HG03175 (cell line): Measurements from ENCODE around the gene KIF24.
"Not testable (repeated sequence)": the region's sequence is repeated elsewhere in the genome, so short reads cannot be mapped to it uniquely, and the experiment has no call there.

Experiments
- ATAC-seq: cut with Tn5 transposase; IDR thresholded peaks from one replicate; pipeline ENCODE4 v1.9.1; 2021; ENCODE audit warnings: mild to moderate bottlenecking, moderate library complexity; ENCODE audit not compliant: unreplicated experiment

Gene KIF24, protein sequence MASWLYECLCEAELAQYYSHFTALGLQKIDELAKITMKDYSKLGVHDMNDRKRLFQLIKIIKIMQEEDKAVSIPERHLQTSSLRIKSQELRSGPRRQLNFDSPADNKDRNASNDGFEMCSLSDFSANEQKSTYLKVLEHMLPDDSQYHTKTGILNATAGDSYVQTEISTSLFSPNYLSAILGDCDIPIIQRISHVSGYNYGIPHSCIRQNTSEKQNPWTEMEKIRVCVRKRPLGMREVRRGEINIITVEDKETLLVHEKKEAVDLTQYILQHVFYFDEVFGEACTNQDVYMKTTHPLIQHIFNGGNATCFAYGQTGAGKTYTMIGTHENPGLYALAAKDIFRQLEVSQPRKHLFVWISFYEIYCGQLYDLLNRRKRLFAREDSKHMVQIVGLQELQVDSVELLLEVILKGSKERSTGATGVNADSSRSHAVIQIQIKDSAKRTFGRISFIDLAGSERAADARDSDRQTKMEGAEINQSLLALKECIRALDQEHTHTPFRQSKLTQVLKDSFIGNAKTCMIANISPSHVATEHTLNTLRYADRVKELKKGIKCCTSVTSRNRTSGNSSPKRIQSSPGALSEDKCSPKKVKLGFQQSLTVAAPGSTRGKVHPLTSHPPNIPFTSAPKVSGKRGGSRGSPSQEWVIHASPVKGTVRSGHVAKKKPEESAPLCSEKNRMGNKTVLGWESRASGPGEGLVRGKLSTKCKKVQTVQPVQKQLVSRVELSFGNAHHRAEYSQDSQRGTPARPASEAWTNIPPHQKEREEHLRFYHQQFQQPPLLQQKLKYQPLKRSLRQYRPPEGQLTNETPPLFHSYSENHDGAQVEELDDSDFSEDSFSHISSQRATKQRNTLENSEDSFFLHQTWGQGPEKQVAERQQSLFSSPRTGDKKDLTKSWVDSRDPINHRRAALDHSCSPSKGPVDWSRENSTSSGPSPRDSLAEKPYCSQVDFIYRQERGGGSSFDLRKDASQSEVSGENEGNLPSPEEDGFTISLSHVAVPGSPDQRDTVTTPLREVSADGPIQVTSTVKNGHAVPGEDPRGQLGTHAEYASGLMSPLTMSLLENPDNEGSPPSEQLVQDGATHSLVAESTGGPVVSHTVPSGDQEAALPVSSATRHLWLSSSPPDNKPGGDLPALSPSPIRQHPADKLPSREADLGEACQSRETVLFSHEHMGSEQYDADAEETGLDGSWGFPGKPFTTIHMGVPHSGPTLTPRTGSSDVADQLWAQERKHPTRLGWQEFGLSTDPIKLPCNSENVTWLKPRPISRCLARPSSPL (N-terminal part only)

DNA sequence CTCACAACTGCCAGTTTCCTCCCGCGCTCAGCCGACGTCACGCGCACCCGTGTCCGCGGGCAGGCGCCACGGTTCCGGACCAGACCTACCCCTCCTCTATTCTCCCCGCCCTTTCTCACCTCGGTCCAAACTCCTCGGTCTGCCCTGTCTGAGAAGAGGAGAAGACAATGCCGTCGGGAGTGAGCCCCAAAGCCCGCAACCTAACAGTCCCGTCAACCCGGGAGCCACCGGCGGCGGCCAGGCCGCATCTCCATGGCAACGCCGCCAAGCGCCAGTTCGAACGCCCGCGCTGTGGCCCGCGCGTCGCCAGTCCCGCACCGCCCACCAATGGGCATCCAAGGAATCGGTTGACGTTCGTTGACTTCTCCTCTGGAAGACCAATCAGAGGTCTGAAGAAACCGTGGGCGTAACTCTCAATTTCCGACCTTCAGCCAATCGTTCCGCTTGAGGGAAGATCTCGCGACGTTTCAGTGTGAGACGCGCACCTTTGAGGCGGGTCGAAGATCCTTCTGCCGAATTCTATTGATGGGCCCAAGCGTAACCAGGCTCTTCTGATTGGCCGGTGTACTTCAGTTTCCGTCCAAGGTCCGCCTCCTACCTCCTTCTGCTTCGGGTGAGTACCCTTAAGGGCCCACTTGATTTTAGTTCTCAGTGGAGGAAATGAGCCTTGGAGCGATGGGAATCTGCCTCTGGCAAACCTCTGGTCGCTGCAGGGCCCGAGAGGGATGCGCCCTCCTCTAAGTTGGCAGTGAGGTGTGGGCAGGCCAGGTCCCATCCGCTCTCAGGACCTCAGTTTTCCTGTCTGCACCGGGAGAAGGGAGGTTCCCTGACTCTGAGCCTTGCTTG lies at the start of gene KIF24, which contains the start of gene NUDT2:
Gene KIF24 (minus strand): TSS at position 282 of the 846 bp plus-strand sequence. CDS start 17,922 bp downstream, outside the sequence.
Gene NUDT2 (plus strand): TSS at position 583 of the 846 bp plus-strand sequence. CDS start 9,471 bp downstream, outside the sequence.
- ATAC-seq, result peak; percentile 93

DNA sequence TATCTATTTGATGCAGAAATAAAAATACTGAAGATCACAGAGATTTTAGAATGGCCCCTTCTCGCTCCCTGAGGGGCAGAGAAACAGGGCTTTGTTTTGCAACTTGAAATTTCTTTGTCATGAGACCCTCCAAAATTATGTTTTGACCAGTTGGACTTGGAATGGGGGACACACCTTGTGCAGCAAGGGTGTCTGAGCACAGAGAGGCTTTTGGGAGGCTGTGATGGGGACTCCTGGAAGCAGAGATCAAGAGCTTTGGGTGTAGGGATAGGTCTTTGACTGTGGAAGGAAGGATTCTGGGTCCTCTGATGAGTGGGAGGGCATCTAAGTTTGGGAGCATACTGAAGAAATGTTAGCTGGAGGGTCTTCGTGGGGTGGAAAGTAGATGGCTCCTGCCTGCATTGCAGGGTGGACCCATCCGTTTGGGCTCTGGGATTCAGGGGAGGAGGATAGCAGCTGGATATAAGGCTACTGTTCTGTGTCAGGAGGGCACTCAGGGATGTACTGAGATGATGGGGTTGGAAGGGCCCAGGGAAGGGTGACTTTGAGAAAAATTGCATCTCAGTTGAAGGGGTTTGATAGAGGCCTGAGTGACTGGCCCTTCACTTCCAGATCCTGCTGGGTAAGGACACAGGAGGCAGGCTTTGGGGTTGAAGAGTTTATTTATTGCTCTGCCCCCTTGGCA lies 49.5 kb upstream of the KIF24 start:
- no peak for ATAC-seq

DNA sequence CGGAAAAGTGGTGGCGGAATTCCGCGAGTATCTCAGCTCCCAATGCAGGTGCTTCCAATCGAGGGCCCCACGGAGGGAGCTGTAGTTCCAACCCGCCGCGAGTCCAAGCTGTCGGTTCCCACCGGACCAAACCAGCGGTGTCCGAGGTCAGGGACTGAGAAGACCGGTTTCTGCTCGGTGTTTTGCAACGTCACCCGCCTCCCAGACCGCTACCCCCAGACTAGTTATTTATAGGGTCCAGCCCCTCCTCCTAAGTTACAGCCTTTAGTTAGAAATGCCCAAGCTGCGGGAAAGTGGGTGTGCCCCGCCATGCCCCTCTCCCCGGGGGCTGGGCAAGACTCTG lies 48.3 kb upstream of the KIF24 start:
- ATAC-seq, result no peak

DNA sequence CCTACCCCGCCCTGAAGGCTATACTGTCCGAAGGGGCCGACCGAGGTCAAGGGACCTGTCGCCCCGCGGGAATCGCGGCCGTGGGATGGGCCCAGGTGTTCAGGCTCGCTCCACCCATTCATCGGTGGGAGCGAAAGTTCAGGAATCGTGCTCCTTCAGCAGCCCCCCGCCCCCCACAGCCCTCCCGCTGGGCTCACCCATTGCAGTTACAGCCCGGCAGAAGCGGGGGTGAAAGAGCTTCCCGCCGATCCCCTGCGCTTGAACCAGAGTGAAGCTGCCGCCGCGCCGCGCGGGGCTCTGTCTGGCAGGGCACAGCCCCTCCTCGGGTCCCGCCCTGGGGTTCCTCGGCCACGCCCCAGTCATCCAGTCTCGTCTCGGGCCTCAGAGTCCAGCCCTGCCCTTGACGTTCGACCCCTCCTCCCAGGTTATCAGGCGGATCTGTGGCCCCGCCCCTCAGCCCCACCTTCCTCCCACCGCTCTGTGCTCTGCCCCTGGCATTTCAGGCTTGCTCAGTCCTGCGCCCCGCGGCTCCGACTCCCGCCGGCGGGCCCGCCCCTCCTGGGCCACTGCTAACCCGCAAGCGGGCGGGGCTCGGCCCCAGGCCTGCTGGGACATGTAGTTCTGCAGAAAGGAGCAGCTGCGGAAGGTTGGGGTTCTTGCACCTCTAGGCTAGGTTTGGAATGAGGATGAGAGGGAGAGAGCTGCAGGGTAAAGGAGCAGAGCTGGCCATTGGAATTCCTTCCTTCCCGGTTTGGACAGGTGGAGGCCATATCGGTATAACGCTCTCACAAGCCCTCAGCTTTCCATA lies 47.7 kb upstream of the KIF24 start, which contains the start of gene MYORG:
Gene MYORG (minus strand): TSS at position 303 of the 808 bp plus-strand sequence. CDS start 3,955 bp downstream, outside the sequence.
- peak; percentile 87 for ATAC-seq

DNA sequence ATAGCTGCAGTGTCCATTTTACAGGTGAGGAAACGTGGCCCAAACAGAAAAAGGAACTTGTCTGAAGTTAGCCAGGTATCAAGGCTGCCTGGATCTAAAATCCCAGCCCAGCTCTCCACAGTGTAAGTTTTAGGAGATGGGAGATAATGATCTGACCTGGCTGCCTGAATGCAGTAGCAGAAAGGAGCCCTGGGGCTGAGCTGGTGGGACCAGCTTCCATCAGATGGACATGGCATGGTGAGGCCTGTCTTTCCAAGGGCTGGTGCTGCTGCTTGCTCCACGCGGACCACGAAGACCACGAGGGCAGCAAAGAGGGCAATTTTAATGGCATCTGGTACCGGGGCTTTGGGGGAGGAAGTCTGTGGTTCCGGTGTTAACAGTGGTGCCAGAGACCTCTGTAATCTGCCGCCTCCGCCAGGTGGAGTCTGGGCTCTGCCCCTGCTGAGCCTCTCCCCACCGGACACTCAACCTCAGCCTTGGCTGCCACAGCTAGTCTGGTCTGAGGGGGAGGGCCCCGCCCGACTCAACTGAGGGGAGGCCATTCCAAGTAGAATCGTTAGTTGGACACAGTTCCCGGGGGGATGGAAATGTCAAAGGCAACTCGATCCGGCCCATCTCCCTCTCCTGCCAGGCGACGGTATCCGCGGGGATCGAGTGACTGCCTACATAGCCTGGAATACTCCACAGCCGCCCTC lies 47.0 kb upstream of the KIF24 start:
- peak; percentile 29 for ATAC-seq

DNA sequence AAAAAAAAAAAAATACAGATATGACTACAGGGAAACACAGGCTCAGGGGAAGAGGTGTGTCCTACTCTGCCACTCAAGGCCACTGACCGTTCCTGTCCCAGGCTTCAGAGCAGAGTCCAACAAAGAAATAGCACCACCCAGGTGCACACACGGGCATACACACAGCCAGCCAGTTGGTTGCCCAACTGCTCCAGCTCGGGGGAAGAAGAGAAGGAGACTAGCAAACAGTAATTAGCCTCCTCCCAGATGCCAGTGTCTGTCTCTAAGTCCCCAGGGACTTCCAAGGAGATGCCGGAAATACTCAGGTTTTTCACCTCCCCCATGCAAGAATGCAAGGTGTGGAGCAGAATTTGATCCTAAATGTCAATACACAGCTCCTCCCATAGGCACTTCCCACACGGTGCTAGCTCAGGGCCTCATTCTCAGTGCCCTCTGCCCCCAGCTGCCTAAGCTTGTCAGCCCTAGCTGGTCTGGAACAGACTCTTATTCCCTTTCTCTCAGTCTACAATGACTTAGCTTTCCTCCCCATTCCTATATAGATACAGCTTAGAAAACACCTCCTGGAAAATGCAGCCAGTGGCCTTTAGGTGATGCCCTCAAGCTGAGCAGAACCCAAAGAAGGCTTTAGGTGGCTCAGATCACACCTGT lies 46.0 kb upstream of the KIF24 start:
- ATAC-seq, result no peak

DNA sequence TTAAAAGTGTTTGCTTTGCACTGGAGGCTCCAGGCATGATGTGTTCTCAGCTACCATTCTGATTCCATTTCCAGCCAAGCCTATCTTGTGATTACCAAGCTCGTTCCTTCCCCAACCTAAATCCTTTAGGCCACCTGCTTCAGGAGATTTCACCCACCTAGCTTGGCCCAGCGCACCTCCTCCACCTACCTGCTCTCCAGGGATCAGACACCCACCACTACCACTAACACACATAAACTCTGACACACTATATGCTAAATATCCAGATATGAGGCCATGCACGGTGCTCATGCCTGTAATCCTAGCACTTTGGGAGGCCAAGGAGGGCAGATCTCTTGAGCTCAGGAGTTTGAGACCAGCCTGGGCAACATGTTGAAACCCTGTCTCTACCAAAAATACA lies 45.3 kb upstream of the KIF24 start:
- ATAC-seq, result no peak

DNA sequence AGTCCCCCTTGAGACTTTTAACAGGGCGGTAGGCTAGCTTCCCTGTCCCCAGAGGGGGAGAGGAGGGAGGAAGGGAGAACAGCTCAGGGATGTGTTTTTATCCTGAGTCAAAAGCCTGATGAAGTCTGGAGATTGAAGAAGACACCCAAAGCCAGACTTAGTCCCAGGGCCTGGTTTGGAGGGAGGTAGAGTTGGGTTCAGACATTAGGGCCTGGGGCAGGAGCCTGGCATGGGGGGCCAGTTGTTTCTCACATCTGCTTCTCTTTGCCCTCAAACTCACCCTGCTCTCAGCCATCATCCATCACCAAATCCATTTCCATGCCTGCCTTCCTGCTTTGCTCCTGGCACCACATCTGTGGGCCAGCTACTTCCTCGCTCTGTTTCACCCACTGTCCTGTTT lies 44.7 kb upstream of the KIF24 start:
- ATAC-seq, result no peak

DNA sequence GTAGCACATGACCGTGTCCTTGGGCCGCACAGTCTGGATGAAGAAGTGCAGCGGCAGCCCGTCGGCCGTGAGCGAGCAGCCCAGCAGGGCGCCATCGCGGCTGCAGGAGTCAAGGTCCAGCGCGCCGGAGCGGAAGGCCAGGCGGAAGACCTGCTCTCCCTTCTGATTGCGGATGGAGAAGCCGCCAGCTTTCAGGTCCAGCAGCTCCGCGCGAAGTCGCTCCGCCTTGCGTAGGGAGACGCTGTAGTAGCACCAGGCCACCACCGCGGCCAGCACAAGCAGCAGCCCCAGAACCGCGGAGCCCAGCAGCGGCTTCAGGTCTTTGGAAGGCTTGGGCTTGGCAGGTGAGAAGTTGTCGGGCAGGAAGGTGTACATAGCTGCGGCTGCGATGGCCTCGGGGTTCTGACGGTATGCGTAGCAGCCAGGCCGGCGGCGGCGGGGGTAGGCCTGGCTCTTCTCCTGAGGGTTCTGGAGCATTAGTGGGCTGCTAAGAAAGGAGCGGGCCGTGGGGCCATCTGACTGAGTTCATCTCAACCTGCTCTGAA lies 43.5 kb upstream of the KIF24 start:
- ATAC-seq, result no peak

DNA sequence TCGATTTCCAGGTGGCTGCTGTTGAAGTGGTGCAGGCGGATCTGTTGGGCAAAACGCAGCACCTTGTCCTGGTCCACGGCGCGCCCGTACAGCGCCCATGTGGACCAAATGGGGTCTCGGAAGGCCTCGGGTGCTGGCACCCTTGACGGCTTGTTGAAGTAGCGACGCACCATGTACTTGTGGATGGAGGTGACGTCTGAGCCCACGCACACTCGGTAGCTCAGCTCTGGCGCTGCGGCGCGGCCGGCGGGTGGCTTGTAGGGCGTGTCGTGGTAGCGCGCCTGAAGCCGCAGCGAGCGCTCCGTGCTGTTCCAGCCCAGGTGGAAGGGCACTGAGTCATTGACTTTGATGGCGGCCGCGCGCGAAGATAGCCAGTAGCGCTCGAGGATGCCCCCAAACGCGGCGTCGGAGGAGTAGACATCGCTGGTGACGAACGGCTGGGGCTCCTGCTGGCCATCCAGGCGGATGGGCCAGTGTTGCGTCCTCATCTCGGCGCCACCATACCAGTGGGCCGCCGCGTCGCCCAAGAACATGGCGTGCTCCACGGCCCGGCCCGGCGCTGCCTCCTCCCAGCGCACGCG lies 42.9 kb upstream of the KIF24 start:
- no peak for ATAC-seq

DNA sequence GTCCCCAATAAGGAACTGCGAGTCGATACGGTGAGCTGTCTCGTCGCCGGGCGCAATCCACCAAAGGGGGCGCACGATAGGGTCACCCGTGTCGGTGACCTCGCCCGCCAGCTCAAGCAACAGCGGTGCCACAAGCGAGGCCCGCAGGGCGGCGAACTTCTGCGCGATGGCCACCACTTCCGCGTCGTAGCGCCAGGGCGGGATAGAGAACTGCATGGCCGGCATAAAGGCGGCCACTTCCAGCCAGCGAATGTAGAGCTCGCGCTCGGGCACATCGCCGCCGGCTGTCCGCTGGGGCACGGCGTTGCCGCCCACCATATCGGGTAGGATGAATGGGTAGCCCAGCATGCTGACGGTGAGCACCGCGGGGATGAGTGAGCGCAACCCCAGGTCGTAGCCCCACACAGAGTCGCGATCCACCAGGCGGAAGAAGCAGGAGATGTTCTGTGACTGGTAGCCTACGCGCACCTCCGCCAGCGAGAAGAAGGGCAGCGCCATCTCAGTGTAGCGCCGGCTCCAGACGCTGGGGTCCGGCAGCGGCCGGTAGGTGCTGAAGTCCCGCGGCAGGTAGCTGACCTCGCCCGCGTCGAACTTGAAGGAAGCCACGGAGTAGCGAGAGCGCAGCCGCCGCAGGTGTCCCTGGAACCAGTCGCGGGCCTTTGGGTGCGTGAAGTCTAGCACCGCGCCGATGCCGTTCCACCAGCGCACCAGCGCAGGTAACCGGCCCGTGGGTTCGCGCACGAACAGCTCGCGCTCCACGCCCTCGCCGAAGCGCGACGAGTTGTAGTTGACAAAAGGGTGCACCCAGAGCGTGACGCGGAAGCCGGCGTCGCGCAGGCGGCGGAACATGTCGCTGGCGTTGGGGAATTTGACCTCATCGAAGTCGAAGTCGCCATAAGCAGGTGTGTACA lies 42.2 kb upstream of the KIF24 start:
- ATAC-seq, result no peak

DNA sequence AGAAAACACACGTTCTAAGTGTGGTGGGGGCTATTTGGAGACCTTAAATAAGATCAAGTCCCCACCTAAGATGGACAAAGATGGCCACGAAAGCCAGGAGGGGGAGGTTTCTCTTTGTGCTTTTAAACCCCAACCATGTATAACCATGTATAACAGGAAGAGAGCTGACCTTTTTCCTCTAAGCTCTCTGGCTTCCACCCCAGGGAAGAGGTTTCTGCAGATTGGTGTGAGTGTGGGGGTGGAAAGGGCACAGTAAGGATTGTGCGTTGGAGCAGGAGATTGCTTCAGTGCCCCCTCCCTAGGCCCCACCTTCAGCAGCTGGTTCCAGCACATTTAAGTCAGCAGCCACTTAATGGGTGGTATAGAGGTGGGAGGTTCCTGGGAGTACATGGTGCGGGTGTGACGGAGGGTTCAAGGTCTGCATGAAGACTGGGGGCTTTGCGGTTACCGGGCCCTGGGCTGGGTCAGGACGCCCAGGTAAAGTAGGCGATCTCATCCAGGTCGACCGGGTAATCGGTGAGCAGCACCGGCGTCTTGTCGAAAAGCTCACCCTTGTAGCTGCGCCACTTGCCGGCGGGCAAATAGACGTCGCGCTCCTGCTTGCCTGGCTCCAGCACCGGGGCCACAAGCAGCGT lies 41.4 kb upstream of the KIF24 start:
- no peak for ATAC-seq

DNA sequence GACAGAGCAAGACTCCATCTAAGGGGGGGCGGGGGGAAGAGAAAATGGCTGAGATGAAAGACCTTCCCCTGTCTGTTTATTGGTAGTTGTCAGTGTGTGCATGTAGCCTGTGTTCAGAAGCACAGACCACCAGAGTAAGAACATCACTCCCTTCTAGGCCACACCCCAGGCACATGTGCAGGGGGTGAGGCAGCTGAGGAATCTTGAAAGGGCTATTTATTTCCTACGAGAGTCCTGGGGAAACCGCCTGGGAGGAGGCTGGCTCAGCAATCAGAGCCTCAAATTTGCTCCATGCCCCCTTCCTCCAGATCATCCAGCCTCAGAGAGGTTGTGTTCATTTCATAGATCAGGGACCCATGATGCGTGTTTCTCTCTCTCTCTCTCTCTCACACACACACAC lies 40.6 kb upstream of the KIF24 start:
- no peak for ATAC-seq

DNA sequence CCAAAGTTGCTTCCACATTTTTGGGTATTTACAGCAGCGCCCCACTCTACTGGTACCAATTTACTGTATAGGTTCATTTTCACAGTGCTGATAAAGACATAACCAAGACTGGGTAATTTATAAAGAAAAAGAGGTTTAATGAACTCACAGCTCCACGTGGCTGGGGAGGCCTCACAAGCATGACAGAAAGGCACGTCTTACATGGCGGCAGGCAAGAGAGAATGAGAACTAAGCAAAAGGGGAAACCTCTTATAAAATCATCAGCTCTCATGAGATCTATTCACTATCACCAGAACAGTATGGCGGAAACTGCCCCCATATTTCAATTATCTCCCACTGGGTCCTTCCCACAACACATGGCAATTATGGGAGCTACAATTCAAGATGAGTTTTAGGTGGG lies 39.7 kb upstream of the KIF24 start:
- ATAC-seq, result not testable (repeated sequence)

DNA sequence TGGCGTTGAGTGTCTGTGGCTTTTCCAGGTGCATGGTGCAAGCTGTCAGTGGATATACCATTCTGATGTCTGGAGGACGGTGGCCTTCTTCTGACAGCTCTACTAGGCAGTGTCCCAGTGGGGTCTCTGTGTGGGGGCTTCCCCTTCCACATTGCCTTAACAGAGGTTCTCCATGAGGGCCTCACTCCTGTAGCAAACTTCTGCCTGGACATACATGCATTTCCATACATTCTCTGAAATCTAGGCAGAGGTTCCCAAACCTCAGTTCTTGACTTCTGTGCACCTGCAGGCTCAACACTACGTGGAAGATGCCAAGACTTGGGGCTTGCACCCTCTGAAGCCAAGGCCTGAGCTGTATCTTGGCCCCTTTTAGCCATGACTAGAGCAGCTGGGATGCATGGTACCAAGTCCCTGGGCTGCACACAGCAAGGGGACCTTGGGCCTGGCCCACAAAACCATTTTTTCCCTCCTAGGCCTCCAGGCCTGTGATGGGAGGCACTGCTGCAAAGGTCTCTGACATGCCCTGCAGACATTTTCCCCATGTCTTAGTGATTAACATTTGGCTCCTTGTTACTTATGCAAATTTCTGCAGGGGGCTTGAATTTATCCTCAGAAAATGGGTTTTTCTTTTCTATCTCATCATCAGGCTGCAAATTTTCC lies 38.8 kb upstream of the KIF24 start:
- ATAC-seq, result not testable (repeated sequence)
